Fibroblast of the conjunctiva (primary cell): ENCODE results near the gene TSPAN18.

ENCODE experiments used
- DNase-seq: peaks from one replicate; pipeline ENCODE4 v3.0.0-alpha.2; 2010; ENCODE audit warnings: low read depth

TSPAN18 gene

DNA sequence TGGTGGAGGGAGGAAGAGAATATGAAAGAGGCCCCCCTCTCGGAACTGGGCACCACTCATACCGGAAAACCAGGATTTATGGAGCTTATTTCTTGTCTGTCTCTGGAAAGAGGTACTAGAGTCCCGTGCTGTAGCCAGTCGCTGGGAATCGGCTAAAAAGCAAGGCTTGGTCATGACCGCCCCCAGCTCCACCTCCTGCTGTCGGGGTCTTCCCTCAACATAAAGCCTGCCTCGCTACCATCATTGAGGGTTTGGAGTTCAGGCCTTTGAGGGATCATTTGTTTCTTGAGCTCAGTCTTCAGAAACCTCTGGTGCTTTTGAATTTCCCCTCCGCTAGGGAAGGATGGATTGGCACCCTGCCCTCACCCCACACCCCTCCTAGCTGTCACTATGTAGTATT lies 97.1 kb downstream of the TSPAN18 start:
- DNase-seq: no peak

DNA sequence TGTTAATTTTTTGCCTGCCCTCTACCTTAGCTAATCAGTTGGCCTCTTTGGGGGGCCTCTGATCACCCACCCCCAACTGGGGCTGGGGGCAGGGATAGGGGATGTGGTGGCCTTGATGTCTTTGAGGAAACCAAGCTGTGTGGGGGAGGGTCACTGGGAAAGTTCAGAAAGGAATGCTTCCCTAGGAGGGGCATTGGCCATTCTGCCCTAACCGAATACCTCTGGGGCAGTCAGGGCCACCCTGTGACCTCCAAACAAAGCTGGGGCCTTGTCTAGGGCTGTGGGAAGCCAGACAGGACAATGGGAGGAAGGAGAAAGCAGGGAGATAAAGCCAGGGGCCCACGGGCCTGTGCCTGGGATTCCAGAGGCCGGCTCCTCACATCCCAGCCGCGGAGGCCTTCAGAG lies 97.5 kb downstream of the TSPAN18 start:
- no peak for DNase-seq

GRCh38 chr11:44825058-44825785 lies 98.5 kb downstream of the TSPAN18 start:
- no peak for DNase-seq

- DNase-seq: no peak
Measured at GRCh38 chr11:44826922-44827643, 100.3 kb downstream of the TSPAN18 start.

GRCh38 chr11:44828296-44828695 lies 101.5 kb downstream of the TSPAN18 start:
- no peak for DNase-seq

DNA sequence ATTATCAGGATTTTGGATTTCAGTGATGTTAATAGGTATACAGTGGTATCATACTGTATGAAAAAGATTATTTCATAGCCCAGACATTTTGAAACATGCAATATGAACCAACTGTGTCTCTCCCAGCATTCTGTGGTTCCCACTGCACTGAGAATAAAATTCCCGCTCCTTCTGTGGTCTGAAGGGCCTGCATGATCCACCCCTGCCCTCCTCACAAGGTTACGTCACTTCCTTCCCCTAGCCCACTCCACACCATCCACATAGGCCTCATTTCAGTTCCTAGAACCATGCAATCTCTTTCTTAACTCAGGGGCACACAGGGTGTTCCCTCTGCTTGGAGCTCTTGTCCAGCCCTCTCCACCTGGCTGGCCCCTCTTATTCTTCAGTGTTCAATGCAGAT lies 103.1 kb downstream of the TSPAN18 start:
- DNase-seq: no peak

DNA sequence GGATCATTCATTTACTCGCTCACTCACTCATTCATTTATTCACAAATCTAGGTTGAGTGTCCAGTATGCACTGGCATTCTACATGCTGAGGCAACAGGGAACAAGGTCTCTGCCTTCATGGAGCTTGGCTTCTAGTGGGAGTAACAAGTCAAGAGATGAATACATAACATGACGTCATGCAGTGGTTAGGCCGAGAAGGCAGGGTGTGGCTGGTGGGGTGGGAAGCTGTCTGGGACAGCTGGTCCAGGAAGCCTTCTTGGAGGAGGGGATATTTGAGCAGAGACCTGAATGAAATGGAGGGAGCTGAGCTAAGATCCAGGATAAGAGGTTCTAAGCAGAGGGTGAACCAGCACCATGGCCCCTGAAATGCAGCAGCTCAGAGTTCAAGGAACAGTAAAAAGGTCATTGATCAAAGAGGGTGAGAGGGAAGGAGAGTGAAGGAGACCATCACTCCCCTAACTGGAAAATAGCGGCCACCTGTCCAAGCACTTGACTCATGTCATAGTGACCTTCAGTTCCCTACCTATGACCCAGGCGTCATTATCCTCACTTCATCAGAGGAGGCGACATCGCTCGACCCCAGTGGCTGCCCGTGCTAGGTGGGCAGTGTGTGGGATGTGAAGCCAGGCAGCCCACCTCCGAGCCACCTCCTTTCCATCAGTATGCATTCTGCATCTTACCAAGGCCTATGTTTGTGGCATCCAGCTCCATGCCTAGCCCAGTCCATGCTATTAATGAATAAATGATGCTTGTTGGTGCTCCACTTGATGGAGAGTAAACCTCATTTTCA lies 105.0 kb downstream of the TSPAN18 start:
- DNase-seq: no peak

DNA sequence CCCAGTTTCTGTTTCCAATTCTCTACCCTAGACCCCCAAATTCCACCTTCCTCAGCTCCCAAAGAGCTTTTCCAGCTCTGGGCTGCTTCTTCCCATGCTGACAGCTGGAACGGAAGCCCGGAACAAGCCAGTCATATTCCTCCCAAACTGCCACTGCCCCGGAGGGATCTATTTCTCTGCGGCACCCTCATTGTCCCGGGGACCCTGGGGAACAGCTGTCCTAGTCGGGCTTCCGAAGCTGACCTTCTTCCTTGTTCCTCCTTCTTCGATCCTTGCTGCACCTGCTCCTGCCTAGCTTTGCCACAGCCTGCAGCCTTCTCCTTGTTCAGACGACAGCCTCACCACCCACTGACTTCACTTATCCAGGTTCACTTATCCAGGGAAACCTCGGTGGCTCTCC lies 105.7 kb downstream of the TSPAN18 start:
- DNase-seq: no peak

GRCh38 chr11:44833221-44833876 lies 106.6 kb downstream of the TSPAN18 start:
- DNase-seq: no peak

DNA sequence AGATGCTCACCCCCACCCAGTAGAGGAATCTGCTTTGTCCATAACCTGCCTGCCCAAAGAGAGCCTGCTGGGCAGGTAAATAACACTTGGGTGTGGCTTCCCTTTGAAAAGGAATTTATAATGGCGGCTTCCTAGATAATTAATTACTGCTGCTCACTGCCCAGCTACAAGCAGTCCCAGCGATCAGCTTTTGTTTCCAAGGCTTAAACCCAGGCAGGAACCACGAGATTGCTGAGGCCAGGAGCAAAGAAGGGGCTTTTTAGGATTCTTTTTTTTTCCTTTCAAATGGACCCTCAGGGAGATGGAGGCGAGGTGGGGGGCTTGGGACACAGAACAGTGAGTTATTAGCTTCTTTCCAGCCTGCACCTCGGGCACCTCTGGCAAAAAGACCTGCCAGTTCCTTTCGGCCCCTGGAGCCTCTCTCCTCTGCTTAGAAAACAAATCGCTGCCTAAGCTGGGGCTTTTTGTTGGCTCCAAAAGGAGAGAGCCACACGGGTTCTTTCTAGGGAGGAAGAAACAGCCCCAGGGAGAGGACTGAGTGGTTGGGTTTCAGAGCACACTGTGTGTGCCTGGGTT lies 107.2 kb downstream of the TSPAN18 start:
- no peak for DNase-seq

DNA sequence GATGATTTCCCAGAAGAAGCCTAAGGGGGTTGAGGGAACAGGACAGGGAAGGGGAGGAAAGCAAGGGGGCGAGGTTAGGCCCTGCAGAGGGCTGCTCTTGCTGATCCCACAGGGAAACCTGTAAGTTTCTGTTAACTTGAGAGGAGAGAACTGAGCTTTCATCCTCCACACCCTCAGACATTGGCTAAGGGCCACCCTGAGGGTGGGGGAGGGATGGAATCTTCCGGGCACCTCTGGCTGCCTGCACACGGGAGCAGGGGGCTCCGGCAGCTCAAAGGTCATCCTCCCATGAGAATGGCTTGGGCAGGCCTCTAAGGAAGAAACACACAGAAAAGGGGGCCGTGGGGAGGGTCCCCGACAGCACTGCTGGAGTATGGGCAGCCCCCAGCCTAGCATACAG lies 108.1 kb downstream of the TSPAN18 start:
- DNase-seq: no peak

GRCh38 chr11:44835296-44835695 lies 108.5 kb downstream of the TSPAN18 start:
- no peak for DNase-seq

DNA sequence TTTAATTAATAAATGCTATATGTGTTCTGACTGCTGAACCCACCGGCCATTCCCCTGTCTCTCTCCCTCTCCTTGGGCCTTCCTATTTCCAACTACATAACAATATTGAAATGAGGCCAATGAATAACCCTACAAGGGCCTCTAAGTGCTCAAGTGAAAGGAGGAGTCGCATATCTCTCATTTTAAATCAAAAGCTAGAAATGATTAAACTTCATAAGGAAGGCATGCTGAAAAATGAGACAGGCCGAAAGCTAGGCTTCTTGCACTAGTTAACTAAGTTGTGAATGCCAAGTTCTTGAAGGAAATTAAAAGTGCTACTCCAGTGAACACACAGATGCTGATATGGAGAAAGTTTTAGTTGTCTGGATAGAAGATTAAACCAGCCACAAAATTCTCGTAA lies 109.2 kb downstream of the TSPAN18 start:
- no peak for DNase-seq

- DNase-seq: no peak
Measured at GRCh38 chr11:44837661-44838060, 110.9 kb downstream of the TSPAN18 start.

DNA sequence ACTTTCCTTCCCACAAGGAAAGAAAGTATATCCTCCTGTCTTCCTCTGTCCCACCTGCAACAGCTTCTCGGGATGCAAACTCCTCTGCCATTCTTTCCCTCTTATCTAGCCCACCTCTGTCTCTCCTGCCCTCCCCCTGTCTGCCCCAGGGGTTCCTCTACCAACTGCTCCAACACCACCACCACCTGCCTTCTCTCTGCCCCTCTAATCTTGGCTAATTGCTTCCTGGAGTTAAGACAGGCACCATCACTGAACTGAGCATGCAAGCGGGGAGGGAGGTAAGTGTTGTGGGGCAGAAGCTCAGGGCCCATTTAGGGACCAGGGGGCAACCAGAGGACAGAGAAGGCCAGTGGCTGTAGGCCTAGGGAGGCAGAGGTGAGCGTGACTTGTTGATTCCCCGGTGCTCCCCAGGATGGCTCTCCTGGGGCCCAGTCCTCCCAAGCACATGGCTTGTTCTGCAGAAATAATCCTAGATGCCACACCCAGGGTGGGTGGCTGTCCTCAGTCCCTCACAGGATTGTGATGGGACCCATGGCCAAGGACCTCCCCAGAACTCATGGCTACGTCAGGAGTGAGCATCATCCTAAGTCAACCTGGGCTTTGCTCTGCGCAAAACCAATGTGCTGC lies 112.8 kb downstream of the TSPAN18 start:
- no peak for DNase-seq

DNA sequence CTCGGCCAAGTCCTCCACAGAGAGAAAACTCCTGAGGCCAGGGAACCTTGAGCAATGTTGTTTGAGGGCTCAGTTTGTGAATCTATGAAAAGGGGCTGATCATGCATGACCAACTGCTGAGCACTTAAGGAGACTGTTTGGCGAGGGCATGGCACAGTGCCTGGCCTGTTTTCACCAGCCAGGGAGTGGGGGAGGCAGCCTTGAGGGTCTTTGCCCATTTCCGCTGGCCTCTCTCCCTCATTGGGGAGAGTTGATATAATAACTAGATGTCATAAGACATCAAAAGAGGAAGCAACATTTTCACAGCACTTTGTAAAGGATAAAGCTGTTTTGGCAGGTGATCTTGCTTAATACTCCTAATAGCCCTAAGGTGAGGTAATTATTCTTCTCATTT lies 113.3 kb downstream of the TSPAN18 start:
- no peak for DNase-seq

DNA sequence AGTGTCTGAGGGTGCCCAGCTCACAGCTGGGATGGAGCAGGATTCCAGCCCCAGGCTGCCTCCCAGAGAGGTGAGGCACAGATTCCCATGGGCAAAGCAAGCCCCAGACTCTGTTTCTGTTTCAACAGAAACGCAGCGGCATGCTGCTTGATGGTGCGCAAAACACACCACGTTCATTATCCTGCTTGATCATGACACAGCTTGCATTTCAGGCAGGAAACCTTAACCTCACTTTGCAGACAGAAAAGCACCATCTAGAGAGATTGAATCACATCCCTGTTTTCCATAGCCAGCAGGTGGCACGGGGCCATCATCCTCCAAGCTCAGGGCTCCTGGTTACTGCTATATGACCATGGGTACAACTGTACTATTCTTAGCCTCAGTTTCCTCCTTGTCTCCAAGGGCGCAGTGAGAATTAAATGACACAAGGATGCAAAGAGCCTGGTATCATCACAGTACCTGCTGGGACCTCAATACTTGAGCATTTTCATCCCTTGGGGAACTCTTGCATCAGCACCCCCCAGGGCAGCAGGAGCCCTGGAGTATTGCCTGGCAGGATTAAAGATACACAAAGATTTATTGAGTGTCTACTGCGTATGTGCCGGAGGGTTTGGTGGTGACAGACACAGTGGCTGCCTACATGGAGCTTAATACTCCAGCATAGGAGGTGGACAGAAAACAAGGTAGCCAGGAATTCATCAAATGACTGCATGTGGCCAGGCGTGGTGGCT lies 113.9 kb downstream of the TSPAN18 start:
- no peak for DNase-seq

DNA sequence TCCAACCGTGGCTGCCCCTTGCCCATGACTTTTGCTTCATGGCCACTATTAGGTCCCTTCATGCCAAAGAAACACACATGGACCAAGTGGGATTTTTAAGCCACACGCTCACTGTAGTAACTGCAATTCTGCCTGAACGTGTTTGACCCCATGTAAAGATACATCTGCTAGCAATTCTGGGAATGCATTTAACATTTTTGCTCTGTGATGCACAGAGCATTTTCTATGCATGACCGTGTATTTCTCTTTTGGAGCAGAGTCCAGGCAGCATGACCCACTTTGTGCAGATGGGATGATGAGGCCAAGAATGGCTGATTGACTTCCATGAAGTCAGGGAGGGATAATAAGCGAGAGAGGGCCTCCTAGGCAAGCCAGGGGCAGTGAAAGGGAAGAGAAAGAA lies 115.5 kb downstream of the TSPAN18 start:
- peak; percentile 67 for DNase-seq

DNA sequence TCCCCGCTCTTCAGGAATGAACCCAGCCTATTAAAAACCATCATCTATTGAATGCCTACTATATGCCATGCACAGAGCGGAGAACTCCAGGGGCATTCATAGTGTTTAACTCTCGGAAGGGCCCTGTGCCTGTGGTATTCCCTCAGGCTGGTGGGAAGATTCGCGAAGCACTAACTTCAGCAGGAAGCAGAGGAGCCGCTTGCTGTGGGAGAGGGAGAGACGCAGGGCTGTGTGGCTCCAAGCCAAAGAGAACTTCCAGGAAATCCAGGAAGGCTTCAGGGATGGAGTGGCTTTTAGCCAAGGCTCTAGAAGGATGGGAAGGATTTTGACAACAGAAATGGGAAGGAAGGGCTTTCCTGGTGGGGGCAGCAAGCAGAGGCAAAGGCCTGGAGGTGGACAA lies 120.1 kb downstream of the TSPAN18 start:
- no peak for DNase-seq

GRCh38 chr11:44847316-44847715 lies 120.6 kb downstream of the TSPAN18 start:
- DNase-seq: no peak
